HepG2 (cell line): ENCODE measurements around the gene POU2AF3.

ENCODE experiments used
- ETS1 ChIP-seq: sonication (generic); formaldehyde crosslinking; IDR thresholded peaks from 2 replicates; pipeline ENCODE4 v1.4.0; 2020; ENCODE audit warnings: missing genetic modification reagents
- EZH2 ChIP-seq: conservative IDR thresholded peaks from 2 replicates; pipeline ENCODE4 v1.6.1; 2012; ENCODE audit warnings: mild to moderate bottlenecking, low read depth, low read length, moderate library complexity
- GTF2F1 ChIP-seq: fragments of 150-350 bp; IDR thresholded peaks from 2 replicates; pipeline ENCODE4 v1.6.1; 2014; ENCODE audit warnings: low read length
- KDM5A ChIP-seq: fragments of 200-600 bp; sonication (generic); IDR thresholded peaks from 2 replicates; pipeline ENCODE4 v1.7.0; 2018; ENCODE audit warnings: antibody characterized with exemption, mild to moderate bottlenecking, low read length, borderline replicate concordance
- NFE2L2 ChIP-seq: fragments of 150-350 bp; IDR thresholded peaks from 2 replicates; pipeline ENCODE4 v1.6.1; 2014; ENCODE audit warnings: low read length
- TCF7L2 ChIP-seq: IDR thresholded peaks from 2 replicates; pipeline ENCODE4 v1.6.1; 2011; ENCODE audit warnings: mild to moderate bottlenecking, low read depth, low read length, moderate library complexity
- ZBTB49 ChIP-seq: sonication (generic); formaldehyde crosslinking; IDR thresholded peaks from 2 replicates; pipeline ENCODE4 v1.4.0; 2020; ENCODE audit warnings: missing genetic modification reagents, borderline replicate concordance
- ZNF207 ChIP-seq: fragments of 450-650 bp; IDR thresholded peaks from 2 replicates; pipeline ENCODE4 v1.6.1; 2016; ENCODE audit warnings: antibody characterized with exemption, borderline replicate concordance

GRCh38 chr11:111350811-111351210 is 52.5 kb downstream of the POU2AF3 start:
- TF ChIP-seq TCF7L2 (no peak), ETS1 (no peak), ZNF207 (no peak), ZBTB49 (CRISPR knock-in tag) (no peak), EZH2 (no peak), KDM5A (no peak), GTF2F1 (no peak), NFE2L2 (no peak)
